Stimulated activated CD8-positive, alpha-beta memory T cell treated with anti-CD3 and anti-CD28 coated beads, Interleukin-4, amount 100 ng/mL, for 1 hour (primary cell): ENCODE data around the gene EMID1.

Experiments
- DNase-seq, 2 donors: peaks; one replicate each; pipeline ENCODE4 v3.0.0-alpha.2; 2020; ENCODE audit warnings: low read depth in 2 of 2, low spot score in 1 of 2

The EMID1 gene

GRCh38 chr22:29258407-29259252 is 52.9 kb downstream of the EMID1 start:
- no peak for DNase-seq

GRCh38 chr22:29259253-29259899 is 53.7 kb downstream of the EMID1 start:
- DNase-seq: no peak

- no peak for DNase-seq
Measured at GRCh38 chr22:29260031-29260560, 54.4 kb downstream of the EMID1 start.

- no peak for DNase-seq
Measured at GRCh38 chr22:29260601-29261315, 55.1 kb downstream of the EMID1 start.

- DNase-seq: no peak
Measured at GRCh38 chr22:29263791-29264276, 58.1 kb downstream of the EMID1 start.

GRCh38 chr22:29265305-29265704 is 59.6 kb downstream of the EMID1 start:
- no peak for DNase-seq

- no peak for DNase-seq
Measured at GRCh38 chr22:29265929-29266328, 60.2 kb downstream of the EMID1 start.

GRCh38 chr22:29266564-29267461 is 61.1 kb downstream of the EMID1 start:
- DNase-seq: no peak

GRCh38 chr22:29267462-29267857 is 61.8 kb downstream of the EMID1 start:
- DNase-seq: no peak

- peak; percentile 94 for DNase-seq
Measured at GRCh38 chr22:29267858-29268510, 62.3 kb downstream of the EMID1 start, which contains the start of the genes EWSR1 and RHBDD3. EWSR1 (plus strand) TSS chr22:29268268; CDS start chr22:29268337, 69 bp downstream. RHBDD3 (minus strand) TSS chr22:29267981; CDS start chr22:29265626, 2,355 bp downstream.

- peak in 1 of 2 donors; percentile 18 for DNase-seq
Measured at GRCh38 chr22:29268511-29269229, 63.0 kb downstream of the EMID1 start.

- DNase-seq: no peak
Measured at GRCh38 chr22:29269230-29269604, 63.5 kb downstream of the EMID1 start.

GRCh38 chr22:29269731-29270474 is 64.2 kb downstream of the EMID1 start:
- no peak for DNase-seq

- no peak for DNase-seq
Measured at GRCh38 chr22:29270475-29271271, 65.0 kb downstream of the EMID1 start.

- DNase-seq: no peak
Measured at GRCh38 chr22:29272624-29273023, 66.9 kb downstream of the EMID1 start.

GRCh38 chr22:29275167-29275566 is 69.5 kb downstream of the EMID1 start:
- DNase-seq: no peak

GRCh38 chr22:29275819-29276565 is 70.3 kb downstream of the EMID1 start:
- DNase-seq: no peak
